OCI-LY1 (cell line): ENCODE results near the gene ADAMTS12.

ENCODE experiments used
- CTCF ChIP-seq: fragments of 200-600 bp; sonication (generic), shearing (Covaris generic); IDR thresholded peaks from 2 replicates; pipeline ENCODE4 v1.5.1; 2017; ENCODE audit warnings: mild to moderate bottlenecking, antibody characterized with exemption, low read length, moderate library complexity, mixed read lengths
- EZH2 ChIP-seq: fragments of 200-600 bp; sonication (generic), shearing (Covaris generic); IDR thresholded peaks from 2 replicates; pipeline ENCODE4 v1.8.0; 2017; ENCODE audit warnings: borderline replicate concordance, mixed run types, mild to moderate bottlenecking, antibody characterized with exemption, low read length, moderate library complexity, mixed read lengths

GRCh38 chr5:33788922-33789566 is 102.7 kb downstream of the ADAMTS12 start:
- TF ChIP-seq CTCF (no peak), EZH2 (no peak)
